T-cell (primary cell): ENCODE data around the gene SAMD3. TPM values are rescaled to one million over a fixed set of nuclear protein-coding genes. Genes with fewer than 3 reads are reported as not detected.
"Not testable (repeated sequence)": the region's sequence is repeated elsewhere in the genome, so short reads cannot be mapped to it uniquely, and the experiment has no call there.

Experiments used
- ATAC-seq, 4 experiments: fragments of 200-7000 bp in 3 of 4; fragments of 150-1000 bp in 1 of 4; cut with Tn5 transposase; replicated peaks in 1 of 4; 1 replicate in 3 of 4; 2 replicates in 1 of 4; pipeline ENCODE4 v1.10.0; 2021; ENCODE audit warnings: moderate library complexity in 3 of 4, mild to moderate bottlenecking in 2 of 4, moderate number of reproducible peaks in 1 of 4
- CTCF ChIA-PET, 2 donors: fragments of 300-600 bp; sonication (Branson Sonifier 250); formaldehyde crosslinking; loops; one replicate each; lab custom pipeline; 2022; ENCODE audit warnings: antibody characterized with exemption in 2 of 2; lab: Charles Lee
- POLR2A ChIA-PET, 2 donors: fragments of 300-600 bp; sonication (Branson Sonifier 250); formaldehyde crosslinking; loops; one replicate each; lab custom pipeline; 2022; ENCODE audit warnings: antibody characterized with exemption in 2 of 2; lab: Charles Lee
- DNase-seq, 35 experiments: peaks; one replicate each; pipeline versions ENCODE4 v3.0.0 to v3.0.0-alpha.2; 2013 to 2023
- H3K27ac ChIP-seq: one replicate; pipeline ENCODE4 v1.5.1; 2013; ENCODE audit warnings: low read length
- H3K27me3 ChIP-seq, 2 experiments: replicated peaks in 1 of 2; 1 replicate in 1 of 2; 2 replicates in 1 of 2; pipeline versions ENCODE4 v1.6.1 to v1.7.0; 2013; ENCODE audit warnings: low read length in 1 of 2, mixed read lengths in 1 of 2; ENCODE audit not compliant: control insufficient read depth in 2 of 2, insufficient read depth in 2 of 2; ENCODE audit errors: extremely low read depth in 1 of 2
- H3K36me3 ChIP-seq, 2 donors: 1 replicate in 1 of 2; 2 replicates in 1 of 2; pipeline versions ENCODE4 v1.6.1 to v1.7.0; 2013; ENCODE audit warnings: low read length in 1 of 2; ENCODE audit not compliant: control insufficient read depth in 2 of 2, insufficient read depth in 1 of 2; ENCODE audit errors: extremely low read depth in 1 of 2
- H3K4me1 ChIP-seq, 2 experiments: 1 replicate in 1 of 2; 2 replicates in 1 of 2; pipeline versions ENCODE4 v1.6.1 to v1.7.0; 2013; ENCODE audit warnings: low read length in 2 of 2, mixed read lengths in 1 of 2; ENCODE audit not compliant: insufficient read depth in 2 of 2, control insufficient read depth in 1 of 2; ENCODE audit errors: extremely low read depth in 1 of 2
- H3K4me3 ChIP-seq, 2 donors: 1 replicate in 1 of 2; 2 replicates in 1 of 2; pipeline versions ENCODE4 v1.5.1 to v1.7.0; 2013; ENCODE audit warnings: mild to moderate bottlenecking in 2 of 2, low read length in 1 of 2, moderate library complexity in 1 of 2; ENCODE audit not compliant: control insufficient read depth in 1 of 2; ENCODE audit errors: extremely low read depth in 1 of 2
- H3K9me3 ChIP-seq: 2 replicates; pipeline ENCODE4 v1.7.0; 2013
- H3K27ac Mint-ChIP-seq, 2 donors: one replicate each; pipeline ENCODE4 v1.8.0; 2020 to 2021; ENCODE audit warnings: mild to moderate bottlenecking in 2 of 2, mixed read lengths in 2 of 2
- H3K27me3 Mint-ChIP-seq, 2 donors: one replicate each; pipeline ENCODE4 v1.8.0; 2021 to 2022; ENCODE audit warnings: mixed read lengths in 2 of 2
- H3K36me3 Mint-ChIP-seq: one replicate; pipeline ENCODE4 v1.8.0; 2021; ENCODE audit warnings: mixed read lengths
- H3K4me1 Mint-ChIP-seq, 3 donors: one replicate each; pipeline ENCODE4 v1.8.0; 2020 to 2022; ENCODE audit warnings: mixed read lengths in 3 of 3, mild to moderate bottlenecking in 1 of 3
- H3K4me3 Mint-ChIP-seq, 3 donors: one replicate each; pipeline ENCODE4 v1.8.0; 2020 to 2022; ENCODE audit warnings: mild to moderate bottlenecking in 3 of 3, mixed read lengths in 3 of 3, moderate library complexity in 3 of 3
- H3K9me3 Mint-ChIP-seq, 3 donors: one replicate each; pipeline ENCODE4 v1.8.0; 2020 to 2022; ENCODE audit warnings: mixed read lengths in 3 of 3
- WGBS: methylation state at CpG from one replicate; pipeline ENCODE4 v1.1.5; 2013; ENCODE audit warnings: missing lambda C conversion rate; ENCODE audit not compliant: insufficient coverage; 5-methylcytosine and 5-hydroxymethylcytosine counted together
- total RNA-seq, 35 experiments: library from RNA in 6 of 35; stranded (reverse) in 6 of 35; fragments of 120-200 nt in 1 of 35; gene quantifications; one replicate each; pipeline versions ENCODE4 v1.2.1 to v1.2.4 and lab custom pipeline; 2013 to 2026

SAMD3 gene
- total RNA-seq, 5 donors from 2014 or later (not counting 1 experiment from before 2014, with no cell fraction given), result 27.5 to 73.8 (median 38.5) TPM

- H3K36me3 Mint-ChIP-seq, POLR2A ChIA-PET, H3K27me3 ChIP-seq, H3K27me3 Mint-ChIP-seq, H3K36me3 ChIP-seq, H3K9me3 Mint-ChIP-seq, CTCF ChIA-PET, H3K9me3 ChIP-seq: not testable (repeated sequence)
- Mint-ChIP-seq H3K4me3 (peak overlapping the region; percentile 45 to 77 (median 49)), H3K4me1 (peaks cover 33 to 41% (median 33%) of the 10 kb centered on the region in 3 donors), H3K27ac (peak overlapping the region; percentile 84 to 95)
- Histone ChIP-seq H3K4me3 (peak overlapping the region in 1 of 2 donors; percentile 45), H3K4me1 (peaks cover 0 to 19% of the 10 kb centered on the region in 2 experiments), H3K27ac (peak overlapping the region; percentile 85)
- DNase-seq (peak in 11 of 35 experiments; percentile 3 to 43 (median 14)), ATAC-seq (peak in 1 of 4 experiments; percentile 26)
- WGBS, result 60% methylated on average over 11 of the region's 15 CpGs
Measured at GRCh38 chr6:130260614-130261241, 38.0 kb upstream of the SAMD3 start.

DNA sequence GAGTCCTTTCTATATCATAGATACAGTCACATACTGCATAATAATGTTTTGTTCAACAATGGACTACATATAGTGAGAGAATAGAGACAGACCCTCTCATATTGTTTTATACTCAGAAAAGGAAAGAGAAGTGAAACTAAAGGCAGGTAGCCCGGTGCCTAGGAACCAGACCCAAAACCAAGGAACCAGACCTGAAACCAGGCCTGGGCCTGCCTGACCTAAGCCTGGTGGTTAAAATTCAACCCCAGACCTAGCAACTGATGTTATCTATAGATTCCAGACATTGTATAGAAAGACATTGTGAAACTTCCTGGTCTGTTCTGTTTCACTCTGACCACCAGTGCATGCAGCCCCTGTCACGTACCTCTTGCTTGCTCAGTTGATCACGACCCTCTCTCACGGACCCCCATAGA is 37.3 kb upstream of the SAMD3 start:
- DNase-seq (peak in 1 of 35 experiments; percentile 16), ATAC-seq (peak in 1 of 4 experiments; percentile 29)
- H3K36me3 Mint-ChIP-seq, POLR2A ChIA-PET, H3K9me3 ChIP-seq, H3K36me3 ChIP-seq, H3K9me3 Mint-ChIP-seq, H3K27me3 Mint-ChIP-seq, H3K27me3 ChIP-seq, CTCF ChIA-PET: not testable (repeated sequence)
- peak overlapping the region; percentile 45 to 77 (median 49) for H3K4me3 Mint-ChIP-seq
- H3K27ac Mint-ChIP-seq, result peak overlapping the region; percentile 84 to 95
- WGBS, result 79% methylated on average over 2 of the region's 4 CpGs
- H3K27ac ChIP-seq, result peak overlapping the region; percentile 85
- H3K4me1 Mint-ChIP-seq, result peaks cover 33 to 41% (median 33%) of the 10 kb centered on the region in 3 donors
- H3K4me3 ChIP-seq, result peak overlapping the region in 1 of 2 donors; percentile 45
- peaks cover 0 to 19% of the 10 kb centered on the region in 2 experiments for H3K4me1 ChIP-seq

DNA sequence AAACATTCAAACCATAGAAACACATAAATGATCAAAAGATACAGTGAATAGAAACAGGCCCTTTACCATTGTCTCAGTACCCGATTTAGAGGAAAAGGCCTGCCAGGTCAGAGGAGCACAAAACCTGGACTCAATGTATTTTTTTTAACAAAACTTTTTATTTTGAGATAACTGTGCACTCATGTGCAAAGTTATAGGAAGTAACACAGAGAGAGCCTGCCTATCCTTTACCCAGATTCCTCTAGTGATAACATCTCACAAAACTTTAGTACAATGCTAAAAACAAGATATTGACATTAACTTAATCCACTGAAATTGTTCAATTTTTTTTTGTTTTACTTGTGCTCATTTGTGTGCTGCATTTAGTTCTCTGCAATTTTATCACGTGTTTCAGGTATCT is 36.8 kb upstream of the SAMD3 start:
- peak overlapping the region; percentile 84 to 95 for H3K27ac Mint-ChIP-seq
- peaks cover 2% of the 10 kb centered on the region for H3K36me3 Mint-ChIP-seq
- POLR2A ChIA-PET, result no interaction called here
- H3K4me1 Mint-ChIP-seq, result peaks cover 33 to 41% (median 33%) of the 10 kb centered on the region in 3 donors
- DNase-seq, result peak in 1 of 35 experiments; percentile 6
- Histone ChIP-seq H3K4me3 (no peak overlapping the region), H3K9me3 (no peaks in the 10 kb centered on the region), H3K27ac (peak overlapping the region; percentile 85), H3K36me3 (no peaks in the 10 kb centered on the region), H3K27me3 (peaks cover 0 to 2% of the 10 kb centered on the region in 2 experiments), H3K4me1 (peaks cover 0 to 19% of the 10 kb centered on the region in 2 experiments)
- CTCF ChIA-PET, result interaction anchor here in 1 of 2 donors (0.9 kb wide), 1 partner anchor 23 kb away, joined by 4 read pairs; no protein-coding TSS in a partner anchor
- ATAC-seq, result peak in 2 of 4 experiments; percentile 24 to 44
- no CpG with 5 or more reads among the region's 2 CpGs for WGBS
- H3K4me3 Mint-ChIP-seq, result peak overlapping the region; percentile 45 to 77 (median 49)
- H3K9me3 Mint-ChIP-seq, result peaks cover 0 to 4% (median 0%) of the 10 kb centered on the region in 3 donors
- H3K27me3 Mint-ChIP-seq, result no peaks in the 10 kb centered on the region

- peak overlapping the region; percentile 84 to 95 for H3K27ac Mint-ChIP-seq
Measured at GRCh38 chr6:130259140-130259539, 36.4 kb upstream of the SAMD3 start.

DNA sequence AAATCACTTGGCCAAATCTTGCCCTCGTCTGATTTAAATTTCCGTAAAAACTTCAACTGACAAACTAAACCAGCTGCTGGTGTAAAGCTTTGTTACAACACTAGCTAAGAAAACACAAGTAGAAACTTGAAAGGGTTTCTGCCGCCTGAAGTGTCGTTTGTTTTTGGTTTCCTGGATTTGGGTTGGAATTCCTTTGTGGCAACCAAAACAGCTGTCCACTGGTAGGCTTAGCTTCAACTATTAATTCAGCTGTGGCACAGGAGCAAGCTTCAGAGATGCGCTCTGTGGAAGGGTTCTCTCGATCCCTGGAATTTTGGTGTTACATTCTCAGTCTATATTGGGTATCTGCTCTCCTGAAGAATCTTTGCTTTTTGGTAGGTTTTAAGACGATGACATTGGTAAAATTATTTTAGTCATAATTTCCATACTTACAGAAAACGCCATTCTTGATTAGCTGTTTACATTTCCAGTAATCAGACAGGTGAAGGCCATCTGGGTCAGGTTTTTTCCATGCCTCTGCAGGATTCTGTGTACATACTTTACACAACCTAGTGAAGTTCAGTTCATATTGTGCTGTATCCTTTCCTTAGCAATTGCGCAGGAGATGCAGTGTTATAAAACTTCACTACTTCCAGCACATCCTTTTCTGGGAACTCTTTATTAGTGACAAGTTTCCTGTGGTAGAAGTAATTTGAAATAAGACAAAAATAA is 29.9 kb upstream of the SAMD3 start:
- peaks cover 0 to 4% (median 4%) of the 10 kb centered on the region in 3 donors for H3K4me1 Mint-ChIP-seq
- DNase-seq, result no peak
- H3K4me1 ChIP-seq, result no peaks in the 10 kb centered on the region
- no peak overlapping the region for H3K27ac Mint-ChIP-seq
- no peaks in the 10 kb centered on the region for H3K9me3 Mint-ChIP-seq
- ChIA-PET CTCF (interaction anchor here (0.6 kb wide), 2 partner anchors 9 to 681 kb away, joined by 3 read pairs; no protein-coding TSS in a partner anchor), POLR2A (interaction anchor here in 1 of 2 donors (0.6 kb wide), 1 partner anchor 912 kb away, joined by 3 read pairs; no protein-coding TSS in a partner anchor)
- H3K27ac ChIP-seq, result no peak overlapping the region
- WGBS, result 95% methylated on average over 4 of the region's 9 CpGs
- H3K27me3 Mint-ChIP-seq, result no peaks in the 10 kb centered on the region
- H3K4me3 Mint-ChIP-seq, result no peak overlapping the region
- H3K4me3 ChIP-seq, result no peak overlapping the region
- no peaks in the 10 kb centered on the region for H3K9me3 ChIP-seq
- no peak for ATAC-seq
- H3K27me3 ChIP-seq, result no peaks in the 10 kb centered on the region
- H3K36me3 ChIP-seq, result no peaks in the 10 kb centered on the region
- H3K36me3 Mint-ChIP-seq, result no peaks in the 10 kb centered on the region

More at GRCh38 chr6:130259140-130259539, 36.4 kb upstream of the SAMD3 start:
- DNase-seq (peak in 1 of 35 experiments; percentile 7), ATAC-seq (no peak)
- H3K9me3 ChIP-seq, result no peaks in the 10 kb centered on the region
- Mint-ChIP-seq H3K27me3 (no peaks in the 10 kb centered on the region), H3K4me1 (peaks cover 33 to 41% (median 33%) of the 10 kb centered on the region in 3 donors), H3K36me3 (peaks cover 2% of the 10 kb centered on the region), H3K9me3 (peaks cover 0 to 4% (median 0%) of the 10 kb centered on the region in 3 donors), H3K4me3 (peak overlapping the region in 1 of 3 donors; percentile 49)
- H3K27me3 ChIP-seq, result peaks cover 0 to 2% of the 10 kb centered on the region in 2 experiments
- WGBS, result no CpG with 5 or more reads among the region's 1 CpG
- H3K27ac ChIP-seq, result peak overlapping the region; percentile 85
- POLR2A ChIA-PET, result no interaction called here
- no peak overlapping the region for H3K4me3 ChIP-seq
- peaks cover 0 to 19% of the 10 kb centered on the region in 2 experiments for H3K4me1 ChIP-seq
- H3K36me3 ChIP-seq, result no peaks in the 10 kb centered on the region
- CTCF ChIA-PET, result interaction anchor here (0.6 to 0.9 kb wide), 2 partner anchors 23 to 33 kb away, joined by 3 to 4 read pairs; no protein-coding TSS in a partner anchor

- POLR2A ChIA-PET, result interaction anchor here in 1 of 2 donors (0.6 kb wide), 1 partner anchor 44 kb away, joined by 4 read pairs; no protein-coding TSS in a partner anchor
Measured at GRCh38 chr6:130245267-130245666, 22.5 kb upstream of the SAMD3 start.

More at GRCh38 chr6:130245267-130245666, 22.5 kb upstream of the SAMD3 start:
- Histone ChIP-seq H3K36me3 (no peaks in the 10 kb centered on the region), H3K4me3 (no peak overlapping the region), H3K27me3 (no peaks in the 10 kb centered on the region), H3K27ac (no peak overlapping the region), H3K9me3 (no peaks in the 10 kb centered on the region), H3K4me1 (no peaks in the 10 kb centered on the region)
- ATAC-seq, result no peak
- Mint-ChIP-seq H3K27ac (no peak overlapping the region), H3K9me3 (no peaks in the 10 kb centered on the region), H3K36me3 (no peaks in the 10 kb centered on the region), H3K4me1 (peaks cover 0 to 7% (median 0%) of the 10 kb centered on the region in 3 donors), H3K4me3 (no peak overlapping the region), H3K27me3 (no peaks in the 10 kb centered on the region)
- WGBS, result no CpG with 5 or more reads among the region's 2 CpGs
- DNase-seq, result no peak
- CTCF ChIA-PET, result interaction anchor here in 1 of 2 donors (0.6 kb wide), 1 partner anchor 135 kb away, joined by 3 read pairs; no protein-coding TSS in a partner anchor
